NCI-H146 (cell line): Measurements from ENCODE around the gene VSNL1.

Experiments used
- DNase-seq: peaks from one replicate; lab custom pipeline; 2025; lab: John Stamatoyannopoulos, UW

VSNL1 gene

DNA sequence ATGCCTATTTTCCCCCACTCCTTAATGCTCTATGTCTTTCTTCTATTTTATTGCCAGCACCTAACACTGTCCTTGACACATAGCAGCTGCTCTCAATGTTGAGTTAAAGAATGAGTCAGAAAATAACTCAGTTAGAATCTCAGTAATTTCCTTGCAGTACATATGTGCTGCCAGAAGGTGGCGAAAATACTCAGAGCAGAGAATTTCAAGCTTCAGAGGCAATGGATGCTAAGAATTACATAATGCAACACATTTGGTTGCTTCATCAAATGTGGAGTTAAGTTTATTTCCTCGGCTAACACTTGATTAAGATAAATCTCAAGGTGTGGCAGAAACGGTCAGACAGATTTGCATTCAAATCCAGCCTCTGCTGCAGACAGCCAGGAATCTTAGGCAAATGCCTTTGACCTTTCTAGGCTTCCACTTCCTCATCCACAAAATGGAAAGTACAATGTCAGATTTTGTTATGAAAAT is 105.6 kb downstream of the VSNL1 start:
- peak; percentile 22 for DNase-seq

GRCh38 chr2:17646838-17647701 is 106.6 kb downstream of the VSNL1 start:
- no peak for DNase-seq

DNA sequence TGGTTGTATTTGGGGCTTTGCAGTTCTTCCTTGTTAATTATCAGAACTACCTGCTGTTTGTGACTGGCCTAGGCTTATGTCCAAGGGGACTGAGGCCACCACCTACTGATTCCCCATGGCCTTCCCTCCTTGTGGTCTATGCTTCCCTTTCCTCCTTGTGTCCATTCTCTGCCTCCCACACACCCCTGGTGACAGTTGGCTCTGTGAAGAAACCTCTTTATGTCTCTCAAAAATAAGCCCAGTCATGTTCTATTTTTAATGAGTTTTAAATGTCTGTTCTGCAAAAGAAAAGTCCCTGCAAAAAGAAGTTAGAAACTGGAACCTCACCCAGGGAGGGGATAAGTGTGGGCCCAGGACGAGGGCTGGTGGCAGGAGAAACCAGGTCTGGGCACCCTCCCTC is 108.1 kb downstream of the VSNL1 start:
- no peak for DNase-seq

GRCh38 chr2:17649026-17649425 is 108.5 kb downstream of the VSNL1 start:
- DNase-seq = no peak

DNA sequence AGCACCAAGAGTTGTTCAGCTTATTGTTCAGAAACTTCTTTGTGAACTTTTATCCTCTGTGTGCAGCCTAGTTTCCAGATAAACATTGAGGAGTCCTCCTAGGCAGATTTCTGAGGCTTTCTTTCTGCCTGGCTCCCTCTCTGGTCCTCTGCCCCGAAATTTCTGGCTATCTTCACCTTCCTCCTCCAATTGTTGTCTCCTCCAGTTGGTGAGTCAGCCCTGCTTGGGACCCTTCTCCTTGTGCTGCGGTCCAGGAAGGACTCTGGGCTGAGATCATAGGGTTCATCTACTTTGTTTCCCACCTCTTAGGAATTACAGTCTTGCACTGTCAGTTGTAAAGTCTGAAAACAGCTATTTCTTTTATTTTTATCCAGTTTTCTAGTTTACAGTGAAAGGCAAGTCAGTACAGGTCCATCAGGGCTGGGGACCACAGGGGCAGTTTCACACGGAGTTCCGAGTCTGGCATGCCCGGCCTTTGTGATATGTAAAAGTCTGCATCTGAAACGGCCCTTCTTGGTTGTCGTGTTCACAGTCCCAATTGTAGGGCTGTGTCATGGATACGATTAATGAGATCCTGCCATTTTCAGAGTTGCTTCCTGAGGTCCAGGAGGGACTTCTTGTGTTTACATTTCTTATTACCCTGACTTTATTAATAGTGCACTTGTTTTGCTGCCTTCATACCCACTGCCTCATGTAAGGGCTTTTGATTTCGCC is 112.3 kb downstream of the VSNL1 start:
- no peak for DNase-seq

GRCh38 chr2:17657759-17658158 is 117.3 kb downstream of the VSNL1 start:
- no peak for DNase-seq

DNA sequence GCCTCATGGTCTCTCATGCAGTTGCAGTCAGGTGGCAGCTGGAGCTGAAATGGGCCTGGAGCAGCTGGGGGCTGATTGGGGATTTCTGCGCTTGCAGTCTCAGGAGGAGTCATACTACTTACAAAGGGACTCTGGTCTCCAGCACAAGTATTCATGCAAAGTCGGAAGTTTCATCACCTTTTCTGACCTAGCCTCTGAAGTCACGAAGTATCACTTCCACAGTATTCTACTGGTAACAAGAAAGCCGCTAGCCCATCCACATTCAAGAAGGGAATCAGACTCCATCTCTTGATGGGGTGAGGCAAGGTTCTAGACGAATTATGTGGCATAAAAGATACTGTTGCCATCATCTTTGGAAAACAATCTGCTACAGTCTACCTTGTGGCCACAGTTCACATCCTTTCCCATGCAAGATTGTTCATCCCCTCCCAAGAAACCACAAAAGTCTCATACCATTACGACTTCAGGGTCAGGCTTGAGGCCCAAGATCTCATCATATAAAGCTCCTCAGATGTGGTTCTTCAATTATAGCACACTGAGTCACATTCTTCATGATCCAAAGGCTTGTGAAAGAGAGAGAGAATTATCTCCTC is 117.9 kb downstream of the VSNL1 start:
- DNase-seq = no peak

DNA sequence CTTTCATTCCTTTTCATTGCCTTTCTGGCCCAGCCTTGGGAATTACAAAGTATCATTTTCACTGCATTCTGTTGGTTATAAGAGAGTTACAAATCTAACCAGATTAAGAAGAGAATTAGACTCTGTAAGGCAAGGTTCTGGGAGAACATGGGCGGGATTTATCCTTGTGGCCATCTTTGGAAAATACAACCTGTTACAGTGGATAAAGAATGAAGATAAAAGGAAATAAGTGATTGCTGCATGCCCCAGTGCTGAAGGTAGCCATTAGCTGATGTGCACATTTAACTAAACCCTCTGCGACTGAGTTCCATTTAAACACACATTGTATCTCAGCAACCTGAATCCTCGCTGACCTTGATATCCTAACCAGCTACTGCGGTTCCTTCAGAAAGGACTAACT is 119.7 kb downstream of the VSNL1 start:
- no peak for DNase-seq

DNA sequence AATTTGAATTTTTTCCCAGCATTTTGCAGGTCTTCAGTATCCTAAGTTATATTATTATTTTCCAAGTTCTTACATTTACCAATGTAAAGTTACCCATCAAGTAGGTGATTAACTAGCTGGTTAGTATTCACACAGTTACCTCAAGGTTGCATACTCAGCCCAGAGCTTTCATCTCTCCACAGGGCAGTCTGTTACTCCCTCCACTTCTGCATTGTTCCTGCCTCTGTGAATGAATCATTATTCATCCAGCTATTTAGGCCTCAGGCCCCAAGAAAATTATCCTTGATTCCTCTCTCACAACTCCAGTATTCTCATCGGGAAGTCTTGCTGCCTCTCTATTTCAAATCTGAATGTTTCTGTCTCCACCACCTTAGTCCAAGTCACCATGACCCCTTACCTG is 121.0 kb downstream of the VSNL1 start:
- DNase-seq = no peak

- no peak for DNase-seq
Measured at GRCh38 chr2:17662723-17663122, 122.2 kb downstream of the VSNL1 start.

- DNase-seq = no peak
Measured at GRCh38 chr2:17664534-17664933, 124.0 kb downstream of the VSNL1 start.

- DNase-seq = no peak
Measured at GRCh38 chr2:17667898-17668297, 127.4 kb downstream of the VSNL1 start.

DNA sequence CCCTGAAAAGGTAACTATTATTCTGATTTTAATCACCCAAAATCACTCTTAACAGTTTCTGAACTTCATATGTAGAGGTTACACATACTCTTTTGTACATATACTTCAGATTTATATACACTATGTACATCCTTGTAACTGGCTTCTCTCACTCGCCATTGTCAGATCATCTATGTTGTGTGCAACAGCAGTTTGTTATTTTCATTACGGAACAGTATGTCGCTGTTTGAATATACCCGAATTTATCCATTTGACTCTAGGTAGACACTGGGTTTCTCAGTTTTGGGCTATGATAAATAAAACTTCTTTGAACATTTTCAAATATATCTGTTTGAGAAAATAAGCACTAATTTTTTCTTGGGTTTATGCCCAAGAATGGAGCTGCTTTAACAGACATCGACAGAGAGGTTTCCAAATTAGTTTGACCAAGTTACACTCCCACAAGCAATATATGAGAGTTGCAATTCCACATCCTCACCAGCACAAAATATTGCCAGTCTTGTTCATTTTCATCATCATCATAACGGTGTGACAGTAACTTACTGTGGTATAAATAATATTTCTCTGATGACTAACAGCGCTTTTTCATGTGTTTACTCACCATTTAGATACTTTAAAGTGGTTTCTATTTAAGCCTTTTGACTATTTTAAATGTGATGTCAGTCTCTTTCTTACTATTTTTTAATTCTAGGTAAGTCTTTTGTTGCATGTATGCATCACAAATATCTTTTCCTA is 132.3 kb downstream of the VSNL1 start:
- DNase-seq = no peak

DNA sequence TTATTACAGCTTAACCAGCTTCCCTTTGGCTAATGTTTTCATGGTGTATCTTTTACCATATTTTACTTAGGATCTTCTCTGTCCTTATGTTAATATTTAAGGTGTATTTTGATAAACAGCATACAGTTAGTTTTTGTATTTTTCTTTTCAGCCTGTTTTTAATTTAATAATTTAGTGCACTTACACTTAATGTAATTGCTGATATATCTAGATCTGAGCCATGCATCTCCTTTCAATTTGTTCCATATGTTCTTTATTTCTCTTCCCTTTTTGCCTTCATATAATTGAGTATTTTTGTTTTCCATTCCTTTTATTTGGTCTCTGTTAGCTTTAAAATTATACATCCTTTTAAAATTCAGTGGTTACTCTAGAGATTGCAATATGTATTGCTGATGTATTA is 134.3 kb downstream of the VSNL1 start:
- DNase-seq = no peak

- no peak for DNase-seq
Measured at GRCh38 chr2:17680119-17680518, 139.6 kb downstream of the VSNL1 start.

- no peak for DNase-seq
Measured at GRCh38 chr2:17682098-17682857, 141.8 kb downstream of the VSNL1 start.

DNA sequence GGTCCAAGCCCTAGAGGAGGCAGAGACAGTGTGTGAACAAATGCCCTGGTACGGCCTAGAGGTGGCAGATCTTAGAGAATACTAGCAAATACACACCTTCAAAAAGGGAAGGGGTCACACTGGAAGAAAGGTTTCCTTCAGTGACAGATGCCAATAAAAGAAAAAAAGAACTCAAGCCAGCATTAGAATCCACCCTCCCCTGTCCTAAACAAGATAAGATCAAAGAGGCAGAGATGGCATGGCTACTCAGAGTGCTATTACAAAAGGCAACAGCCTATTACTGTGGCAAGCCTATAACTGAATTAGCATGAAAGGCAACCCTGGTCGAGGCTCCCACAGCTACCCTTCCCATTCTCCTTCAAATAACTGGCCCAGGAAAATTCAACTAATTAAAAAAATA is 143.5 kb downstream of the VSNL1 start:
- DNase-seq = no peak

DNA sequence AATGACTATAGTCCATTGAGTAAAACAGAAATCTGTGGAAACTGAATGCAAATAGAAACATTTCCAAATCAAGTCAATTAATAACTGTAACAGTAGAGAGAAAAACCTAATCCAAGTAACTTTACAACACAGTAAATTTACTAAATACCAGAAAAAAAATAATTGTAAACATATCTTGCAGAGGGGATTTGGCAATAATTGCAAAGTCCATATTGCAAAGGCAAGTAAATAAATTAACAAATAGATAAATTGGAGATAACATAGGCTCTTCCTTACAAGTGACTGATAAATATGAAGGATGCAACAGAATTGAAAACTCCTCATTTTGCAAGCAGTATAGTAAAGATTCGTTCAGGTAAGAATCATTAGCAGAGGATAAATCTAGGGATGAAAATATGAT is 148.1 kb downstream of the VSNL1 start:
- DNase-seq = no peak

GRCh38 chr2:17689010-17689409 is 148.5 kb downstream of the VSNL1 start:
- DNase-seq = no peak

DNA sequence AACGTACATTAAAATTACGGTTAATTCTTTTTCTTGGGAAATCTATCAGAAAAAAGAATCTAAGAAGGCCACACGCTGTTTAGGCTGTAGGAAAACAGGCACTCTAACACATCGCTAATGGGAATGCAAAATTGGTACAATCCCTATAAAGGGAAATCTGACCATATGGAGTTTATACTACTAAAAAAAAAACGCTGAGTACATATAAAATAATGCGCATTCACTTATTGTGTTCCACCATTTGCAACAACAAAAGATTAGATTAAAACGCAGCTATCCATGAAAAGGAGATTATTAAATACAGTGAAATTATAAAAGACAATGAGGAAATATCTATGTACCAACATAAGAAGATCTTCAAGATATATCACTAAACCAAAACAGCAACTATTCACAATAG is 150.3 kb downstream of the VSNL1 start:
- no peak for DNase-seq
